WTC11 (cell line): ENCODE data around the gene RHBDD2. TPM values are rescaled to one million over a fixed set of nuclear protein-coding genes. Genes with fewer than 3 reads are reported as not detected.
"Not testable (repeated sequence)": the region's sequence is repeated elsewhere in the genome, so short reads cannot be mapped to it uniquely, and the experiment has no call there.

Experiments used
- ATAC-seq: fragments of 200-7000 bp; cut with Tn5 transposase; 2 replicates; pipeline ENCODE4 v1.10.0; 2021; ENCODE audit warnings: mild to moderate bottlenecking, moderate library complexity
- CTCF ChIA-PET: fragments of 300-600 bp; sonication (Branson Sonifier 250); formaldehyde crosslinking; loops from one replicate; lab custom pipeline; 2021; ENCODE audit warnings: antibody characterized with exemption; lab: Charles Lee
- POLR2A ChIA-PET: fragments of 350-600 bp; sonication (Branson Sonifier 250); formaldehyde crosslinking; loops from one replicate; lab custom pipeline; 2021; ENCODE audit warnings: antibody characterized with exemption; lab: Charles Lee
- DNase-seq: peaks from one replicate; pipeline ENCODE4 v3.0.0; 2021; ENCODE audit warnings: low spot score
- H3K27ac Mint-ChIP-seq: 2 replicates; pipeline ENCODE4 v1.8.0; 2021; ENCODE audit warnings: mixed read lengths
- H3K27me3 Mint-ChIP-seq: 2 replicates; pipeline ENCODE4 v1.8.0; 2021; ENCODE audit warnings: low read depth, mild to moderate bottlenecking, moderate library complexity, mixed read lengths
- H3K36me3 Mint-ChIP-seq: 2 replicates; pipeline ENCODE4 v1.8.0; 2021; ENCODE audit warnings: mixed read lengths
- H3K4me1 Mint-ChIP-seq: 2 replicates; pipeline ENCODE4 v1.8.0; 2022; ENCODE audit warnings: mixed read lengths
- H3K4me3 Mint-ChIP-seq: 2 replicates; pipeline ENCODE4 v1.8.0; 2021; ENCODE audit warnings: mild to moderate bottlenecking, moderate library complexity, mixed read lengths
- H3K9me3 Mint-ChIP-seq: 2 replicates; pipeline ENCODE4 v1.8.0; 2021; ENCODE audit warnings: mixed read lengths
- ARID4B ChIP-seq: sonication (generic); formaldehyde crosslinking; IDR thresholded peaks from 2 replicates; pipeline ENCODE4 v1.8.0; 2023; ENCODE audit warnings: missing genetic modification reagents, mild to moderate bottlenecking, borderline replicate concordance
- CDX4 ChIP-seq: fragments of 250-450 bp; sonication (Bioruptor Pico); IDR thresholded peaks from 2 replicates; pipeline ENCODE4 v1.9.0; 2021; ENCODE audit warnings: moderate library complexity, mild to moderate bottlenecking, inconsistent platforms, borderline replicate concordance
- E2F5 ChIP-seq: sonication (generic); formaldehyde crosslinking; IDR thresholded peaks from 2 replicates; pipeline ENCODE4 v1.8.1; 2022; ENCODE audit warnings: mild to moderate bottlenecking, moderate library complexity, missing genetic modification reagents
- FOXJ3 ChIP-seq: sonication (generic); formaldehyde crosslinking; IDR thresholded peaks from 2 replicates; pipeline ENCODE4 v1.9.0; 2021; ENCODE audit warnings: missing genetic modification reagents, mild to moderate bottlenecking, borderline replicate concordance
- FOXK1 ChIP-seq: sonication (generic); formaldehyde crosslinking; IDR thresholded peaks from 2 replicates; pipeline ENCODE4 v1.8.0; 2022; ENCODE audit warnings: mild to moderate bottlenecking, moderate library complexity, missing genetic modification reagents
- FOXP1 ChIP-seq: sonication (generic); formaldehyde crosslinking; IDR thresholded peaks from 2 replicates; pipeline ENCODE4 v1.8.0; 2022; ENCODE audit warnings: missing genetic modification reagents, mild to moderate bottlenecking, moderate library complexity, borderline replicate concordance
- HMGA2 ChIP-seq: fragments of 250-450 bp; sonication (Bioruptor Pico); IDR thresholded peaks from 2 replicates; pipeline ENCODE4 v1.4.0; 2021; ENCODE audit warnings: mild to moderate bottlenecking, moderate library complexity
- NFATC4 ChIP-seq: fragments of 250-450 bp; sonication (Bioruptor Pico); IDR thresholded peaks from 2 replicates; pipeline ENCODE4 v1.9.0; 2021; ENCODE audit warnings: mild to moderate bottlenecking
- PREB ChIP-seq: sonication (generic); formaldehyde crosslinking; IDR thresholded peaks from 2 replicates; pipeline ENCODE4 v1.8.1; 2022; ENCODE audit warnings: mild to moderate bottlenecking, missing genetic modification reagents, moderate library complexity, borderline replicate concordance
- SMAD4 ChIP-seq: sonication (generic); formaldehyde crosslinking; IDR thresholded peaks from 2 replicates; pipeline ENCODE4 v1.8.0; 2022; ENCODE audit warnings: mild to moderate bottlenecking, missing genetic modification reagents
- SOX15 ChIP-seq: fragments of 250-450 bp; sonication (Bioruptor Pico); IDR thresholded peaks from 2 replicates; pipeline ENCODE4 v1.9.0; 2021; ENCODE audit warnings: mild to moderate bottlenecking
- SP1 ChIP-seq: sonication (generic); formaldehyde crosslinking; conservative IDR thresholded peaks from 2 replicates; pipeline ENCODE4 v1.8.1; 2022; ENCODE audit warnings: missing genetic modification reagents
- USF1 ChIP-seq: sonication (generic); formaldehyde crosslinking; IDR thresholded peaks from 2 replicates; pipeline ENCODE4 v1.8.0; 2022; ENCODE audit warnings: mild to moderate bottlenecking, missing genetic modification reagents
- ZNF317 ChIP-seq: sonication (generic); formaldehyde crosslinking; IDR thresholded peaks from 2 replicates; pipeline ENCODE4 v1.8.1; 2023; ENCODE audit warnings: low read depth, mild to moderate bottlenecking, moderate library complexity, missing genetic modification reagents, borderline replicate concordance
- ZNF416 ChIP-seq: fragments of 250-450 bp; sonication (Bioruptor Pico); IDR thresholded peaks from 2 replicates; pipeline ENCODE4 v1.9.0; 2021; ENCODE audit warnings: mild to moderate bottlenecking, inconsistent platforms
- total RNA-seq: library from RNA; stranded (reverse); gene quantifications from 3 replicates; pipeline ENCODE4 v1.2.3, GENCODE V29; 2021

RHBDD2 gene
- total RNA-seq, 1 experiment from 2014 or later: 34.3 TPM

- no peak overlapping the region for H3K27ac Mint-ChIP-seq
- TF ChIP-seq USF1 (CRISPR knock-in tag): no peak
- TF ChIP-seq NFATC4 (CRISPR knock-in tag): no peak
- TF ChIP-seq ZNF317 (CRISPR knock-in tag): no peak
- TF ChIP-seq FOXP1 (CRISPR knock-in tag): no peak
- no peak for TF ChIP-seq ZNF416 (CRISPR knock-in tag)
- no peak for TF ChIP-seq PREB (CRISPR knock-in tag)
- ATAC-seq: no peak
- no peaks in the 10 kb centered on the region; the same call in 1 of the 2 replicates for H3K27me3 Mint-ChIP-seq
- no peaks in the 10 kb centered on the region for H3K4me1 Mint-ChIP-seq
- no peak for DNase-seq
- no peak overlapping the region for H3K4me3 Mint-ChIP-seq
- peaks cover 13% of the 10 kb centered on the region for H3K9me3 Mint-ChIP-seq
- no peaks in the 10 kb centered on the region for H3K36me3 Mint-ChIP-seq
- POLR2A ChIA-PET: no interaction called here
- CTCF ChIA-PET: interaction anchor here (1.8 kb wide), 1 partner anchor 12 kb away, joined by 7 read pairs; no protein-coding TSS in a partner anchor
Measured at GRCh38 chr7:75854233-75854632, 24.6 kb upstream of the RHBDD2 start.

- DNase-seq, H3K27me3 Mint-ChIP-seq, H3K4me3 Mint-ChIP-seq, H3K27ac Mint-ChIP-seq, ATAC-seq, POLR2A ChIA-PET, H3K36me3 Mint-ChIP-seq, H3K4me1 Mint-ChIP-seq: not testable (repeated sequence)
- CTCF ChIA-PET: interaction anchor here (1.8 kb wide), 1 partner anchor 12 kb away, joined by 7 read pairs; no protein-coding TSS in a partner anchor
- peaks cover 13% of the 10 kb centered on the region for H3K9me3 Mint-ChIP-seq
Measured at GRCh38 chr7:75854813-75855345, 24.0 kb upstream of the RHBDD2 start.

- ChIA-PET CTCF (no interaction called here), POLR2A (no interaction called here)
- Mint-ChIP-seq H3K4me3 (no peak overlapping the region), H3K9me3 (peaks cover 13% of the 10 kb centered on the region), H3K36me3 (no peaks in the 10 kb centered on the region), H3K27me3 (no peaks in the 10 kb centered on the region; the same call in 1 of the 2 replicates), H3K27ac (no peak overlapping the region), H3K4me1 (no peaks in the 10 kb centered on the region)
- no peak for TF ChIP-seq FOXK1 (CRISPR knock-in tag)
- TF ChIP-seq SP1 (CRISPR knock-in tag): no peak
- TF ChIP-seq ARID4B: no peak
- no peak for TF ChIP-seq SOX15 (CRISPR knock-in tag)
- TF ChIP-seq CDX4 (CRISPR knock-in tag): no peak
- no peak for TF ChIP-seq E2F5 (CRISPR knock-in tag)
- TF ChIP-seq SMAD4: no peak
- no peak for TF ChIP-seq FOXJ3
- TF ChIP-seq HMGA2 (CRISPR knock-in tag): no peak
- ATAC-seq: no peak
- no peak for DNase-seq
Measured at GRCh38 chr7:75856536-75856935, 22.3 kb upstream of the RHBDD2 start.
